HG03060 (cell line): ENCODE data around the gene KDR.

ENCODE experiments used
- ATAC-seq: cut with Tn5 transposase; IDR thresholded peaks from one replicate; pipeline ENCODE4 v1.9.1; 2021; ENCODE audit warnings: low read depth, moderate number of reproducible peaks; ENCODE audit not compliant: unreplicated experiment

The KDR gene

GRCh38 chr4:55125087-55125721 is at the start of gene KDR:
Gene KDR, minus strand, starts transcription at chr4:55125595. Its CDS starts 302 bp downstream, at chr4:55125293.
- ATAC-seq: no peak

DNA sequence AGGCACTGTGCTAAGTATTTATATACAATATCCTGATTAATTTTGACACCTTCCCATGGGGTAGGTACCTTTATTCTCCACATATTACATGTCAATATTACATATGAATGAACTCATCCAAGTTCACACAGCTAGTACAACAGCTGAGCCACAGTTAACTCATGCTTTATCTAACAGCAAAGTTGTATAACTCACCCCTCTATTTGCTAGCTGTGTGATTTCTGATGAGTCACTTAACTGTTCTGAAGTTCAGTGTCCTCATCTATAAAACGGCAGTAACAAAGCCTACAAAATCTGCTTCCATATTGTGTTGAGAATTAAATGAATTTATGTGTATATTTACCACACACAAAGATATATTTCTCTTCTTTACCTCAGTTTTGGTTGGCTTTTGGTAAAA is 48.2 kb upstream of the KDR start:
- no peak for ATAC-seq

DNA sequence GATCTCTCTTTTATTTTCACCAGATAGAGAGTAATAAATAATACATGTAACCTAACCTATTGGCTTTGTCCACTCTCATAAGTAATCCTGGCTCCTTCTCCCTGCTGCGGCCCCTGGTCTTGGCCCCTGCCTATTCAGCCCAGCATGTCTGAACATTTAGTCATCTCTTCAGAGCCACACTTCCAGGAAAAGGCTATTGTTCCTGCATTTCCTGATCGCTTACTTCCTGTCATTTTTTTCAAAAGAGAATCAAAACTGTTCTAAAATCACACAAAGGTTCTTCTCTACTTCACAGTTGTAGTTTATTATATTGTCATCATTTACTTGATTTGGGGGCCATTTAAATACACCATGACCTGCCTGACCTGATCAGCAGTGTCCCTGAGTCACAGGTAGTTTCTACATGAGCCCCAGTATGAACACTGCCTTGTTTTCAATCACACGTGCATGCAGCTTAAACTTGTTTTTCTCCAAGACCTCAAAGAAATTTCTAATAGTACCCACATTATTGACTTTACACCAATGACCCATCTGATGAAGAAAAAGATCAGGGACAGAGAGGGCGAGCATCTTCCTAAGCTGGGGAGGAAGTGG is 47.4 kb upstream of the KDR start:
- no peak for ATAC-seq

DNA sequence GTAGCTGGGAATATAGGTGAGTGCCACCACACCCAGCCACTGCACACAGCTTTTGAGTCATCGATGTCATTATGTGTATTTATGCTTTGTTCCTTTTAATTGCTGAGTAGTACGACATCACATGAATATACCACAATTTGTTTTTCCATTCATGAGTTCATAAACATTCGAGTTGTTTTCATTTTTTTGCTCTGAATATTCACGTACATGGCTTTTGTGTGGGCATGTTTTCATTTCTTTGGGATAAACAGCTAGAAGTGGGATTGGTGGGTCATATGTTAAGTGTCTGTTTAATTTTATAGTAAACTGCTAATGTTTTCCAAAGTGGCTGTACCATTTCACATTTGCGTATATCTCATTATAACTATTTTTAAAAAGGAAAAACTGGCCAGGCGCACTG is 45.1 kb upstream of the KDR start:
- no peak for ATAC-seq

DNA sequence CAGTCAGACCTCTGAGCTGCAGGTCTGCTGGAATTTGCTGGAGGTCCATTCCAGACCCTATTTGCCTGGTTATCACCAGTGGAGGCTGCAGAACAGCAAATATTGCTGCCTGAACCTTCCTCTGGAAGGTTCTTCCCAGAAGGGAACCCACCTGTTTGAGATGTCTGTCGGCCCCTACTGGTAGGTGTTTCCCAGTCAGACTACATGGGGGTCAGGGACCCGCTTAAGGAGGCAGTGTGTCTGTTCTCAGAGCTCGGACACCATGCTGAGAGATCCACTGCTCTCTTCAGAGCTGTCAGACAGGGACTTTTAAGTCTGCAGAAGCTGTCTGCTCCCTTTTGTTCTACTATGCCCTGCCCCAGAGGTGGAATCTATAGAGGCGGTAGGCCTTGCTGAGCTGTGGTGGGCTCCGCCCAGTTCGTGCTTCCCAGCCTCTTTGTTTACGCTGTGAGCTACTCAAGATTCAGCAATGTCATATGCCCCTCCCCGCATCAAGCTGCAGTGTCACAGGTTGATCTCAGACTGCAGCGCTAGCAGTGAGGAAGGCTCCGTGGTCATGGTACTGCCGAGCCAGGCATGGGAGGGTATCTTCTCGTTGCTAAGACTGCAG is 44.1 kb upstream of the KDR start:
- no peak for ATAC-seq

- no peak for ATAC-seq
These were observed 37.0 kb upstream of the KDR start for GRCh38 chr4:55162396-55162795.

DNA sequence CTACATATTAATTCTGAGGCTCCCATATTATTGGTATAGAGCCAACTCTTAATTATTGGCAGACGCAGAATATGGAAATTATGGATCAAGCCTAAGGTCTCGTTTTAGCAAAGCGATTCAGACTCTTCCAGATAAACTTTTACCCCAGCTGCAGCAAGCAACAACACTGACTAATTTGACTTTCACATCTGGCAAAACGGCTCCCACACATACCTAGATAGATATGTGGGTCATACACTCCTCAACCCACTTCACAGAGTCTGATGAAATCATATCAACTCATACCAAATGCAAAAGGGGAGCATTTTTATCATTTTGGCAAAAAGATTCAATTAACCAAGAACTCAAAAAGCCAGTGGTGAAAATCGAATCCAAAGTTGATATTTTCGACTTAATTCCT is 36.3 kb upstream of the KDR start:
- ATAC-seq: no peak

DNA sequence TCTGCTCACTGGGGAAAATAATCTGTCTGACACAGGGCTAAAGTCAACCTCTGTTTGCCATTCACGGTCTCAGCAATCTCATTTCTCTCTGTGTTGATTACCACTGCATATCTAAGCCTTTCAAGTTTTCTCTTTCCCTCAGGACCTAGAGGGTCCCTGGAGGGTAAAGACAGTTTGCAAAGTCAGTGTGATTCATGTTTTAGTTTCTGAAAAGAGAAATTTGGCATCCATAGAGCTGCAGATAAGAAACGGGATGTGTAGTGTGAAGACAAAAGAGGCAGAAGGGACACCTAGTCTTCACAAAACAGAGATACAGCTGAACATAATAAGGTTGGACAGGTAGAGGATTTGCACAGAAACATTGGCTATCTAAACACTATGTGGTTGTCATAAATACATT is 34.5 kb upstream of the KDR start:
- ATAC-seq: no peak

GRCh38 chr4:55158957-55159356 is 33.6 kb upstream of the KDR start:
- ATAC-seq: no peak

DNA sequence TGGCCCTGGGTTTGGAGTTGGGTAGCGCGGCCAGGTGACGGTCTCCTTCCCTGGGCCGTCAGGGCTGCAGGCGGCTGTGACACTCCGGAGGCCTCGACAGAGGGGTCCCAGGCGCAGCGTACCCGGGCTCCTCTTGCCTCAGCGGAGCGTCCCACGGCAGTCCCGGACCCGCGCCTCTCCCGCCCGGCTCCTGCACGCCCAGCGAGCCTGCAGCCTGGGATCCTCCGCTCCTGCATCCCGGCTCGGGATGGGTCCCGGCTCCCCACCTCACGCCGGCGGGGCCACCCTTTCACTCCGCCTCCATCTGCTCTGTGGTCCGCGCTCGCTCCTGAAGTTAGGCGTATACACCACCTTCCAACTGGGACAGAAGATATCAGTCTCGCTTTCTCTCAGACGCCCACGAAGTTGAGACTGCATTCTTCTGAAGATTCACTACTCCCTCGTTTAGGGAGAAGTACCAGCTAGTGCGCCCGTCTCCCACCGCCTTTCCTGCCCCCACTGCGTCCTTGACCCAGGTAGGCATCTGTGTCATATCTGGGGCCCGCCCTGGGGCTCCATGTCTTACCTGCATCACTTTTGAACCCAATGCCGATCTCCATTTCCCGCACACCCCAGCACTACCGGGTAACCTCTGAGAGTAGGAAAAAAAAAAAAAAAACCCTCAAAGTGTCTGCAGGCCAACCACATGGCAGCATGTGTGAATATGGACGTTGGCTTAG is 32.3 kb upstream of the KDR start:
- no peak for ATAC-seq

DNA sequence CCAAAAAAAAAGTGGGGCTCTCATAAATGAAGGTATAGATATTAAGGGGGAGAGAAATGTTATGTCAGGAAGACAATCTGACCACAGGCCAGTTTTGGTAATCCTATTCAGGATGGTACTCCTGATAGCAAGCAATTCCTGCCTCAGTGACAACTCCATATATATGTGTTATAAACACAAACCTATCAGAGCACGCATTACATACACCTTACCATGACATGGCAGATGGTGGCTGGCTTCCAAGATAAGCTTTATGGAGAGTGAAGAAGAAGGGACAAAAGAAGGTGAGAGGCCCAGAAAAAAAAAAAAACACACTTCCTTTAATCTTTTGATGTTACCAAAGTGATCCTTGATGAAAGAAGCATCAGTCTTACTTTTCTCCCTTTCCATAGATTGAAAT is 29.5 kb upstream of the KDR start:
- no peak for ATAC-seq

DNA sequence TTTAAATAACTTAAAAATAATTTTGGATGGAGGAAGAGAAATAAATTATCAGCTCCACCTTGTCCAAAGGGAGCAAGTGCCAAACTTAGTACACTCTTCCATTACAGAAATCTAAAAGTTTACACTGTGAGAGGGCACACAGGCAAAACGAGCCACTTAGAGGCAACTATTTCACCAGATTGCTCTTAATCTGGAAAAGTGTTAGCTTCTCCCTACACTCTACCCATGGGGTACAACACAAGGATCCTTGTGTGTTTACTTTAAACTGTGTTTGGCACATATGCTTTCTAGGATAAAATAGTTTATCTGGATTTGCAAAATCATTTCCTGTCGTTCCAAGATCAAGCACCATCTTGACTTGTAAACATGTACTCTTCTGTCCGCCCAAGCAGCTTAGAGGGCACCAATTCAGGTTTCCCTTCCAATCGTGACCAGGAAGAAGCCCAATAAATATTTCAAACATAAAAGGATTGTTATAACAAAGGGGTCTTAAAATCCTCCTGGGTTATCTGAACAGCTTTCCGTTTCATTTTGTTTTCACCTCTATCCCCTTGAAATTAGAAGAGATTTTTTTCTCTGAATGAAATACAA is 29.0 kb upstream of the KDR start:
- no peak for ATAC-seq

DNA sequence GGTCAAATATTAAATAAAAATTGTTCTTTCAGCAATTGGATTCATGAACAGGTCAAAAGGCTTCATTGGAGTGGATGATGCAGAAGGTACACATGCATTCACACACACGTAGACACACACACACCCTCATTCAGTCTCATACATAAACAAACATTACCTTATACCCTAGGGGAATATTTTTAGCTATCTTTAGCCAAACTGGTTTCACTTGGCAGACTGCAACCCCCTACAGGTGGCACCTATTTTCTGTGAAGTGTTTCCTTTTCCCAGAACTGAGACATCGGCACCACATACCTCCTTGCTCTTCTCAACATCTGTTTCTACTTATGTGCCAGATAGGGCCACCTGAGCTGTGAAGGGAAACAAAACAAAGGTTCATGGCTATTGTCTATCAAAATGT is 18.5 kb upstream of the KDR start:
- ATAC-seq: no peak

DNA sequence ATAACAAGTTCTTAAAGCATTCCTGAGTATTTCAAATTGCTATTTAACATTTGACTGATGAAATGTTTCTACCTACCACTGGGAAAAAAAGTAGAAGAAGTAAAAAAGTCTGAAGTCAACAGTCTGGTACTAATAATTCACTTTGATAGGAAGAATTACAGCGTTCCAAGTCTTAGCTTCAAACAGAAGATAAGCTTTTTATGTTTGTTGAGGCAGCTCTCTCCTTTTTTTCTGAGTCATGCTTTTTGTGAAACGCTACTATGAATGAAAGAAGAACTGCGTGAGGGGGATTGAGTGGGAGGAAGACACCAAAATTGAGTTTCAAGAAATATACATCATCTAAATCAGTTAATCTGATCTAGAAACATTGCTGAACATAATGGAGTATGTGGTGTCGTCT is 13.0 kb upstream of the KDR start:
- ATAC-seq: no peak

DNA sequence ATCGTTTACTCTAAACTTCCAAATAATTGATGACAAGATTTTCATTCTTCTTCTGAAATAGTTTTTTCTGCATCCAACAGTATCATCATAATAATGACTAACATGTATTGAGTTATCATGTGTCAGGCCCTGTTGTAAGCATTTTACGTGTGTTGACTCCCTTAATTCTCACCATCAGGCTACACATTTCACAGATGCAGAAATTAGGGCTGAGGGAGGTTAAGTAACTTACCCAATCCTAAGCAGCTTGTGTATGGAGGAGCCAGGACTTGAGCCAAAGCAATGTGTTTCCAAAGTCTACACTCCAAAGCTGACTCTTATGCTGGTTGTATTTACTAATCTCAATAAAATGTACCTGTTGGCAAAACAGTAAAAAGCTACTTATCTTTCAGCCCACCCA is 11.2 kb upstream of the KDR start:
- no peak for ATAC-seq

DNA sequence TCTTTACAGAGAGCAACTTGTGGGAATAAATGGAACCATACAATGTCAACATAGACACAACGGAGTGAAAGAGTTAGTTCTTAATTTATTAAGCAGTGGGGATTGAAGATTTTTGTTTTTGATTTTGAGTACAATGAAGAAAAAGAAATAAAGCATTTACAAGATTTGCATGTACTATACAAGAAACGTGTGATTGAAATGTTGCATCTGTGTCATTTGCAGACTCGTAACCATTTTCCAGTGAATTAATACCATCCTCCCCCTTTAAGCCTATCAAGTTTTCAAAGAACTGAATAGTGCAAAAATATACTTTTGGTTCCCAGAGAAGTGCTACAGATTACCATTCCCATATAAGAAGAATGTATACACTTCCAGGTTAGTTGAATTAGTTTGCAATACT is 8.6 kb upstream of the KDR start:
- no peak for ATAC-seq

DNA sequence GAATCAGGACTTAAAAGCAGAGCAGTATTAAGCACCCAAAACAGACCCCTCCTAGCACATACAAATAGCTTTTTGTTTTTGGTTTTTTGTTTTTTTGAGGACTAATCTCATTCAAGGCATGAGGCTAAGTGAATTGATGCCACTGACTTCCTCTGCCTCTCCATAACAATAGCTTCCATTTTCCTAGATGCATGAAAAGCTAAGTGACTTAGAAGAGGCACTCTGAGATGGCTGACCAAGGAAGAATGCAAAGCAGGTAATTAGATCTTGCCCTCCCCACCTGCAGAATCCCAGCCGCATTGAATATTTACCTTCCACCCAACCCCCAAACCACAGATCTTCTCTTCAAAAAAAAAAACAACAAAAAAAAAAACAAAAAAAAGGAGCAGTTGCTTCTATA is 7.4 kb upstream of the KDR start:
- ATAC-seq: no peak

- ATAC-seq: no peak
These were observed 2.1 kb upstream of the KDR start for GRCh38 chr4:55127521-55127920.

DNA sequence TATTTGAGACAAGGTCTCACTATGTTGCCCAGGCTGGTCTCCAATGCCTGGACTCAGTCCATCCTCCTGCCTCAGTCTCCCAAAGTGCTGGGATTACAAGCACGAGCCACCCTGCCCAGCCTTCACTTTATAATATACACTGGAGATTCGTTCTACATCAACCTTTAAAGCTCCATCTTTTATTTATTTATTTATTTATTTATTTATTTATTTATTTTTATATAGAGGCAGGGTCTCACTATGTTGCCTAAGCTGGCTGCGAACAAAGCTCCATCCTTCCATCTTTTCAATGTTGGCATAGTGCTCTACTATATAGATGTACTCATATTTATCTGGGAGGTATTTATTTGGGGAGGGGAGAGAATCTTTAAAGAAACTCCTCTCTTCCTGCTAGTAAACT is 1.7 kb upstream of the KDR start:
- ATAC-seq: no peak

- no peak for ATAC-seq
These were observed 557 bp upstream of the KDR start for GRCh38 chr4:55125763-55126541.
